D721Med (cell line): ENCODE data around the gene TMCC1.

Source experiments
- DNase-seq: peaks from one replicate; pipeline ENCODE4 v3.0.0; 2011; ENCODE audit warnings: low spot score; ENCODE audit not compliant: insufficient read length
- FAIRE-seq: peaks from 2 replicates; lab custom pipeline; 2011; peaks lifted over from hg19 to GRCh38; lab: Jason Lieb, UNC
- TF ChIP-seq, protein P1 (sequence below): IDR thresholded peaks from 2 replicates; pipeline ENCODE4 v1.5.1; 2012; ENCODE audit warnings: mild to moderate bottlenecking, control low read depth; ENCODE audit not compliant: insufficient read depth; ENCODE audit errors: missing control alignments

TMCC1 gene

GRCh38 chr3:129673897-129674797 lies 219.4 kb downstream of the TMCC1 start:
- TF ChIP-seq, protein P1, sequence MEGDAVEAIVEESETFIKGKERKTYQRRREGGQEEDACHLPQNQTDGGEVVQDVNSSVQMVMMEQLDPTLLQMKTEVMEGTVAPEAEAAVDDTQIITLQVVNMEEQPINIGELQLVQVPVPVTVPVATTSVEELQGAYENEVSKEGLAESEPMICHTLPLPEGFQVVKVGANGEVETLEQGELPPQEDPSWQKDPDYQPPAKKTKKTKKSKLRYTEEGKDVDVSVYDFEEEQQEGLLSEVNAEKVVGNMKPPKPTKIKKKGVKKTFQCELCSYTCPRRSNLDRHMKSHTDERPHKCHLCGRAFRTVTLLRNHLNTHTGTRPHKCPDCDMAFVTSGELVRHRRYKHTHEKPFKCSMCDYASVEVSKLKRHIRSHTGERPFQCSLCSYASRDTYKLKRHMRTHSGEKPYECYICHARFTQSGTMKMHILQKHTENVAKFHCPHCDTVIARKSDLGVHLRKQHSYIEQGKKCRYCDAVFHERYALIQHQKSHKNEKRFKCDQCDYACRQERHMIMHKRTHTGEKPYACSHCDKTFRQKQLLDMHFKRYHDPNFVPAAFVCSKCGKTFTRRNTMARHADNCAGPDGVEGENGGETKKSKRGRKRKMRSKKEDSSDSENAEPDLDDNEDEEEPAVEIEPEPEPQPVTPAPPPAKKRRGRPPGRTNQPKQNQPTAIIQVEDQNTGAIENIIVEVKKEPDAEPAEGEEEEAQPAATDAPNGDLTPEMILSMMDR: no peak
- FAIRE-seq: no peak
- DNase-seq: no peak

GRCh38 chr3:129673012-129673411 lies 220.5 kb downstream of the TMCC1 start:
- TF ChIP-seq, protein P1: no peak
- FAIRE-seq (no peak), DNase-seq (no peak)

DNA sequence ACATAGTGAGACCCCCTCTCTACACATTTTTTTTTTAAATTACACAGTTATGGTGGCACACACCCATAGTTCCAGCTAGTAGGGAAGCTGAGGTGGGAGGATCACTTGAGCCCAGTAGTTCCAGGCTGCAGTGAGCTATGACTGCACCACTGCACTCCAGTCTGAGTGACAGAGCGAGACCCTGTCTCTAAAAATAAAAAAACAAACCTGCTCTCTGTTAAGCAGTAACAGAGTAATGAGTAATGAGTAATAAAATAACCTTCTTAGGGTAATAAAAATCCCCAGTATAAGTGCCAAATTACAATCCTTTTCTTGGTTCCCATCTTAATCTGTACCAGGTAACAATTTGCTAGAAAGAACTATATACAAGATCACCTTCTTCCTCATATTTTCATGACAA lies 221.1 kb downstream of the TMCC1 start:
- no peak for FAIRE-seq
- TF ChIP-seq, protein P1: no peak
- no peak for DNase-seq

DNA sequence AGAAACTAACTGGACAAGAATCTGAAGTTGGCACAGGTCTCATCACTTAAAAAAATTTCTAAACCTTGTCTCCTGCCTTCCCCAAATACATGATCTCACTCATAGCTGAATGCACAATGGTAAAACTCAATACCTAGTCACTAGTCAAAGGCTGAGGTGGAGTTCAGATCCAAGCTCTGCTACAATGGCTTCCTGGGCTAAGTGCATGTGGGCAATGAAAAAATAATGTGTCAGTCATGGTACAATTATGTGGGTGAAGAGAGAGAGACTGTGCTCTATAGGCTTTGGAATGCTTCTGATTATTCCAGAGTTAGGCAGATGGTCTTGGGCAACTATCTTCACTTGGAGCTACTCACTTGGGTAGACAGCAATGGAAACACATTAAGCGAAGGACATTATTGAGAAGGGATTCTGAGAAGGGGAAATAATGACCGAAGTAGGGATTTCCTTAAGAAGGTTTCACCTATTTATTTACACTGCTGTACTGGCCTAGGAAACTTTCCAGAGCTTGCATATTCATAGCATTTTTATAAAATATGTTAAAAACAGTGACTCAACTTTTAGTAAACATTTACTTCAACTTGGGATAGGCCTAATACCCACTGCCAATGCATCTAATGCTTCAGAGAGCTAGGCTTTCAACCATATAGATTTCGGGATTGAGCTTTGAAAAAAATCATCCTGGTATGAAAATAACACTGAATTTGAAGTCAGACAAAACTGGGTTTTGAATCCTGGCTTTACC lies 228.3 kb downstream of the TMCC1 start:
- no peak for DNase-seq
- FAIRE-seq: no peak
- TF ChIP-seq, protein P1: no peak

- DNase-seq (no peak), FAIRE-seq (peak; percentile 77)
- TF ChIP-seq, protein P1: no peak
Observed at GRCh38 chr3:129663930-129664646, 229.4 kb downstream of the TMCC1 start.

DNA sequence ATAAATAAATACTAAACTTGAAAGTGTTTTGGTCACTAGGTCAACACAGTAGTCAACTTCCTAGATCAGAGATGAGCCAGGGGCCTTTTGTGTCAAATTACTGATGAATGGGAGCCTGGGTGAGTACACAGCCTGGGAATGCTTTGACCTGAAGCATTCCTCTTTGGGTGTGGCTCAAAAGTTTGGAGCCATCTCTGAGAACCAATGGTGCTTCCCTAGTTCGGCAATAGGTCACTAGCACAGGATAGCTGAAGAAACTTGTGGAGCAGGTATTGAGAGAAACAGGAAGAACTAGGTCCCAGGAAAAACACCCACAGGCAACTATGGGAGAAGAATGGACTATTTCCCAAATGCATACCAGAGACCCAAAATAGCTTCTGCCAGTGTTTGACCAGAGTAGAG lies 230.5 kb downstream of the TMCC1 start:
- DNase-seq: no peak
- TF ChIP-seq, protein P1: no peak
- FAIRE-seq: no peak
